Large intestine (tissue), 3 donors: ENCODE measurements around the gene ZNF366. TPM values are rescaled to one million over a fixed set of nuclear protein-coding genes. Genes with fewer than 3 reads are reported as not detected.

Experiments used
- DNase-seq, 2 donors: peaks; one replicate each; pipeline versions ENCODE4 v3.0.0 to v3.0.0-alpha.2; 2013
- H3K27ac ChIP-seq: one replicate; pipeline ENCODE4 v1.5.1; 2013; ENCODE audit warnings: low read length
- H3K27me3 ChIP-seq: 2 replicates; pipeline ENCODE4 v1.6.1; 2013; ENCODE audit warnings: low read length; ENCODE audit not compliant: control insufficient read depth, insufficient read depth
- H3K36me3 ChIP-seq: 2 replicates; pipeline ENCODE4 v1.6.1; 2013; ENCODE audit warnings: low read length; ENCODE audit not compliant: control insufficient read depth, insufficient read depth
- H3K4me1 ChIP-seq: one replicate; pipeline ENCODE4 v1.6.1; 2013; ENCODE audit warnings: low read length; ENCODE audit not compliant: control insufficient read depth, insufficient read depth
- H3K4me3 ChIP-seq: one replicate; pipeline ENCODE4 v1.5.1; 2013; ENCODE audit warnings: low read length
- H3K9me3 ChIP-seq: one replicate; pipeline ENCODE4 v1.6.1; 2013; ENCODE audit warnings: mild to moderate bottlenecking, low read depth, low read length, moderate library complexity; ENCODE audit not compliant: control insufficient read depth
- WGBS: methylation state at CpG from one replicate; pipeline ENCODE4 v1.1.5; 2013; ENCODE audit warnings: low lambda C conversion rate; ENCODE audit not compliant: insufficient coverage; 5-methylcytosine and 5-hydroxymethylcytosine counted together
- polyA plus RNA-seq: library from polyadenylated mRNA; unstranded; fragments of 120-200 nt; gene quantifications from one replicate; pipeline ENCODE4 v1.2.1, GENCODE V29; 2013

Gene ZNF366
- polyA plus RNA-seq, 1 donor = 2.1 TPM

DNA sequence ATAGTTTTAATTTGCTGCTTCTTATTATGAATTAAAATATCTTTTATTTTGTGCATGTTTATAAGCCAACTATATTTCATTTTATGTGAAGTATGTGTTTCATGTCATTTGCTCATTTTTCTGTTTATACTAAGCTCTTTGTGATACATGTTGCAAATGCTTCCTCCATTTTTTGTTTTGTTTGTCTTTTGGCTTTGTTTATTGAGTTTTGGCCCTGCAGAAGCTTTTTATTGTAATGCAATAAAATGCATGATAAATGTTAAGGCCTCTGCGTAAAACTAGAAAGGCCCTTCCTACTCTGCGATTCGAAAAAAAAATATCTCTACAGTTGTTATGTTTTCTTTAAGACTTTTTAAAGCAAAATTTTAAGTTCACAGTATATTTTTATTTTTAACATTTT, 9.4 kb downstream of the ZNF366 start:
- 89% methylated on average over 3 of the region's 3 CpGs for WGBS

DNA sequence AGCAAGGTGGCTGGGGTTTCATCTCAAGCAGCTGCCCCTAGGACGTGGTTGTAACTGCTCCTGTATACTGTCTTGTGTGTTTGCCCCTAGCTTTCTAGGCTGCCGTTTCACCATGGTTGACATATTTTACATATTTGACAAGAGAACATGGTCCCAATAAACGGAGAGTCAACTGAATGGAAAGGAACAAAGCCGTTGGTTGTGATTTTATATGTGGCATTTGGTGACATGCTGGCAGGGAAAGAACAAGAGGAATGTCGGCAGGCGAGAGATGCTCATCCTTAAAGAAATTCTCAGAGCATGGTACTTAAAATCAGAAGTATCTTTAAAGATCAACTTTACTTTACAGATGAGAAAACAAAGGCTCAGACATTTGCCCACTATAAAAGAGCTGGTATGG, 11.8 kb downstream of the ZNF366 start:
- no CpG with 5 or more reads among the region's 6 CpGs for WGBS
- Histone ChIP-seq H3K27ac (no peak overlapping the region), H3K4me3 (no peak overlapping the region)

More for the DNA sequence above, 9.4 kb downstream of the ZNF366 start:
- no peaks in the 10 kb centered on the region for H3K4me1 ChIP-seq
- no peak overlapping the region for H3K4me3 ChIP-seq
- no peak for DNase-seq
- H3K9me3 ChIP-seq = no peaks in the 10 kb centered on the region
- no peaks in the 10 kb centered on the region for H3K36me3 ChIP-seq
- H3K27ac ChIP-seq = no peak overlapping the region
- H3K27me3 ChIP-seq = peaks cover 6% of the 10 kb centered on the region

DNA sequence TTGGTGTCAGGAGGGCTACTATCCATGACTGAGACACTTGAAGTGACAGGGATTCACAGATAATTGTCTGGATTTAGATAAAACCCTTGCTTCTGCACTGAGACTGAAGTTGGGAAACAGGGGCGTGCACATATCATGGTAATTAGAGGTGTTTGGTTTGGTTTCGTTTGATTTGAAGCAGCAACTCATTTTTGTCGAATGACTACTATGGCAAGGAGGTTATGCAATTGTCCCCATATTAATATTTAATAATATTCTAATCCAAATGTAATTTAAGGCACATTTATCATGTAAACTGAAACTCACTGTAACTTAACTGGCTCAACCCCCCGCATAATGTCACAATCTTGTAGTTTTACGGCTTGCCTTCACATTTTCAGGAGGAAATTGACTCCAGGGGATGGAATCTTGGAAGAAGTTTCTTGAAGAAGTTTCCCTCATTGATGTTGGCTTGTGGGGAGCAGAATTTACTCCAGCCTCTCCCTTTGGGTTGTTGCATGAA, 12.5 kb downstream of the ZNF366 start:
- no peak for DNase-seq
- WGBS = 60% methylated on average over 1 of the region's 5 CpGs
- H3K27ac ChIP-seq = no peak overlapping the region

More for the DNA sequence above, 11.8 kb downstream of the ZNF366 start:
- Histone ChIP-seq H3K36me3 (no peaks in the 10 kb centered on the region), H3K4me1 (no peaks in the 10 kb centered on the region), H3K9me3 (no peaks in the 10 kb centered on the region), H3K27me3 (peaks cover 6% of the 10 kb centered on the region)
- DNase-seq = no peak

DNA sequence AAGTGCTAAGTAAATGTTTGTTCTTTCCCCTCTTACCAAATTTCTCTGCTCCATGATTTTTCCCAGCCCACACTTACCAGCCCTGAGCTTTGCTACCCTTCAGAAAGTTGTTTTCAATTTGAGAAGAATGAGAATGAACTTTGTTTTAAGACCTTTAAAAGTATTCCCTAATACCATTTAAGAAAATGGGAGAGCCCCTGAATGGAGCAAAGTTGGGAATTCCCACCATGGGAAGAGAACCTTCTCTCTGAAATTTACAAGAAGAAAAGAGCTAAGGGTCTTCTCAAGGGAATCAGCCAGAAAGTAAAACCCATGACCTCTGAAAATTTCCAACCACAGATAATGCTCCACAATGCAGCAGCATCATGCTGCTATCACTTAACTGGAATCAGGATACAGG, 17.7 kb downstream of the ZNF366 start:
- Histone ChIP-seq H3K4me3 (no peak overlapping the region), H3K27me3 (no peaks in the 10 kb centered on the region), H3K4me1 (no peaks in the 10 kb centered on the region), H3K27ac (no peak overlapping the region), H3K36me3 (no peaks in the 10 kb centered on the region), H3K9me3 (no peaks in the 10 kb centered on the region)
- no peak for DNase-seq

More for the DNA sequence above, 12.5 kb downstream of the ZNF366 start:
- no peaks in the 10 kb centered on the region for H3K36me3 ChIP-seq
- no peaks in the 10 kb centered on the region for H3K4me1 ChIP-seq
- H3K4me3 ChIP-seq = no peak overlapping the region
- H3K27me3 ChIP-seq = peaks cover 6% of the 10 kb centered on the region
- no peaks in the 10 kb centered on the region for H3K9me3 ChIP-seq

DNA sequence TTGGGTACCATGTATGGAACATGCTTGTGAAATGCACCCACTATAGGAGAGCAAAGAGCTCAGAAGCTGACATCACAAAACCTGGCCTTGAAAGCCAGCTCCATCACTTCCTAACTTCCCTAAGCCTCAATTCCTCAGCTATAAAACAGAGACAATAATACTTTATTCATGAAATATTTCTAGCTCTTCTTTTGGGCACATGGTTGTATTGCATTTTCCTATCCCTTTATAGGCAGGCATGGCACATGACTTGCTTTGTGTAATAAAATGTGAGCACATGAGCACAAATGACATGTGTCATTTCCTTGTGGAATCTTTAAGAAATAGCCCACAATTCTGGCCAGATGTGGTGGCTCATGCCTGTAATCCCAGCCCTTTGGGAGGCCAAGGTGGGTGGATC, 18.5 kb downstream of the ZNF366 start:
- Histone ChIP-seq H3K27me3 (no peaks in the 10 kb centered on the region), H3K27ac (no peak overlapping the region), H3K36me3 (no peaks in the 10 kb centered on the region), H3K4me1 (no peaks in the 10 kb centered on the region), H3K4me3 (no peak overlapping the region), H3K9me3 (no peaks in the 10 kb centered on the region)
- DNase-seq = no peak

DNA sequence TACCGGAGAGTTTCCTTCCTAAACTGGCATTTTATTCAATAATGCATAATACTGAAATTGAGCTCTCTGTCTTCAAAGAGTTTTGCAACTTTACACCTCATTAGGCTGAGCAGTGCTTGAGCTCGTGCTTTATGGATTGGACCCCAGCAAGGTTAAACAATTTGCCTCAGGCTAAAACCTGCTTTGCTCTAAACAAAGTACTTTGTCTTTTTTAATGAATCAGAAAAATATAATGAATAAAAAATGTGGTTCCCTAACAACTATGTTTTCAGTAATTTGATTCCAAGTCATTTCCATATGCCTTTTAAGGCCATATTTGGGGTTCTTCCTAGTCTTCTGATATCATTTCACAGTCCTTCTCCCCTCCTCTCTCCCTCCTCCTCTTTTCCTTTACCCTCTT, 20.0 kb downstream of the ZNF366 start:
- Histone ChIP-seq H3K27me3 (peaks cover 5% of the 10 kb centered on the region), H3K9me3 (no peaks in the 10 kb centered on the region), H3K4me1 (no peaks in the 10 kb centered on the region), H3K36me3 (no peaks in the 10 kb centered on the region), H3K27ac (no peak overlapping the region), H3K4me3 (no peak overlapping the region)
- DNase-seq = no peak
- WGBS = 100% methylated on average over 1 of the region's 2 CpGs

DNA sequence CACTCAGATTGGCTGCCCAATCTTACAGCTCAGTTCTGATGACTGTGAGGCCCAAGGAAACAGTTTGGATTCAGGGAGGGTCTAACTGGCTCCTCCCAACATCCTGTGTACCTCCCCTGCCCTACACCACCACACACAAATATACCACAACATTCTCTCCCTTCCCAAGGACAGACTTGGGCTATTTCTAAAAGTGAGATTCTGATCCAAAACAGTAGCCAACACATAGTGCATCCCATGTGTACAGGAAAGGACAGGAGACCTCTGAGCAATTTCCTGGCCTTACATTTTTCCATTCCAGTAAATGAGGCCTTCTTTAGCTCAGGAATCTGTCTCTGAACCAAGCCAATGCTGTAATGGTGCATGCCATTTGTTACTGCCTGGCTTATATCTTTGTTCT, 20.8 kb downstream of the ZNF366 start:
- Histone ChIP-seq H3K4me3 (no peak overlapping the region), H3K4me1 (no peaks in the 10 kb centered on the region), H3K9me3 (no peaks in the 10 kb centered on the region), H3K27me3 (peaks cover 5% of the 10 kb centered on the region), H3K27ac (no peak overlapping the region), H3K36me3 (no peaks in the 10 kb centered on the region)
- no peak for DNase-seq

DNA sequence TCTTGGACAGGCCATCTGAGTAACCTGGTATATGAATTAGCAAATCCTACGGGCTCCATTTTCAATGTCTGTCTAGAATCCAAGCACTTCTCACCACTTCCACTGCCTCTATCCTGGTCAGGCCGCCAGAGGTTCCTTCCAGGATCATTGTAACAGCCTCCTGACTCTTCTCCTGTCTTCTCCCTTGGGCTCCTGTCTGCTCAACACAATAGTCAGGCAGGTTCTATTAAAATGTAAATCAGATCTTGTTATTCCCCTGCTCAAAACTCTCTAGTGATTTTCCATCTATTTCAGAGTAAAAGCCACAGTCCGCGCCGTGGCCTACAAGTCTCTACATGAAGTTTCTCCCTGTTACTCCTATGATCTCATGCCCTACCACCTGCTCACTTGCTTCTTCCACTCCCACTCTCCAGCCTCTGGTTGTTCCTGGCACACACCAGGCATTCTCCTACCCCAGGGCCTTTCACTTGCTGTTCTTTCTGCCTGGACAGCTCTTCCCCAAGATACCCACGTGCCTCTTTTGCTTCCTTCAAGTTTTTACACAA, 21.7 kb downstream of the ZNF366 start:
- Histone ChIP-seq H3K4me1 (no peaks in the 10 kb centered on the region), H3K27me3 (peaks cover 5% of the 10 kb centered on the region), H3K27ac (no peak overlapping the region), H3K36me3 (no peaks in the 10 kb centered on the region), H3K9me3 (no peaks in the 10 kb centered on the region), H3K4me3 (no peak overlapping the region)
- DNase-seq = no peak
- 83% methylated on average over 1 of the region's 6 CpGs for WGBS

DNA sequence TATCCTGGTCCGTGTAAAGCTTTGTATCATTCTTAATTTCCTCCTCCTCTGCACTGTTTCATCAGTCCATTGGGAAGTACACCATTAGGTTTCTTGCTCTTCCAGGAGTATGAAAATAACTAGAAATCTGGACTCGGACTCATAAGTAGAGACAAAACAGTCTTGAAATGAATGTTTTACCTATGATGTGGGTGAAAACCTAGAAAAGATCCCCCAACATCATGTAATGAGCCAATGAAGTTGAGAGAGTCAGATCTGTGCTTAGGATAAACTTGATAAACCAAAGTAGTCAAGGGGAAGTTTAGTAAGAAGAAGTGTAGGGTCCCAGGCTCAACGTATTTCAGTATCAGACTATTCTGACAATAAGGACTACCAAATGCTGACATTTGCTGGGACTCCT, 25.2 kb downstream of the ZNF366 start:
- WGBS = no CpG with 5 or more reads among the region's 3 CpGs
- H3K36me3 ChIP-seq = no peaks in the 10 kb centered on the region
- no peak overlapping the region for H3K27ac ChIP-seq
- no peaks in the 10 kb centered on the region for H3K4me1 ChIP-seq
- H3K4me3 ChIP-seq = no peak overlapping the region
- no peak for DNase-seq
- H3K9me3 ChIP-seq = no peaks in the 10 kb centered on the region
- peaks cover 12% of the 10 kb centered on the region for H3K27me3 ChIP-seq

DNA sequence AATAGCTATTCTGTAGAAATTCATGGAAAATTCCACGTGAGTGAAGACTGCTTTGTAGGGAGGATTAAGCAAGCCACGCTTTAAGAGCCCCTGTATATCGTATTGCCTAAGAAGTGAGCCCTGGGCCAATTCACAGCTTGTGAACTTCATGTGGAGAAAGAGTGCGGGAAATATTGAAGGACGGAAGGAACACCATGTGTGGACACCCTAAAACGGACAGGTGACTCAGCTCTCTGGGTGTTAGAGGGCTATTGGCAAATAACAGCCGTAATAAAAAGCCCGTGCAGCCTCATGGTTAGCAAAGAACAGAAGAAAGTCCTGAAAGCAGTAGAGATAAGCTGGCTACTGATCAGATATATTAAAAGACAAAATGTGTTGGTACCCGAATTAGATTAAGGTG, 26.4 kb downstream of the ZNF366 start:
- H3K9me3 ChIP-seq = no peaks in the 10 kb centered on the region
- H3K4me1 ChIP-seq = no peaks in the 10 kb centered on the region
- H3K27ac ChIP-seq = no peak overlapping the region
- peak; percentile 6 to 32 for DNase-seq
- H3K4me3 ChIP-seq = no peak overlapping the region
- H3K27me3 ChIP-seq = peaks cover 12% of the 10 kb centered on the region
- no peaks in the 10 kb centered on the region for H3K36me3 ChIP-seq
- 17% methylated on average over 2 of the region's 9 CpGs for WGBS

DNA sequence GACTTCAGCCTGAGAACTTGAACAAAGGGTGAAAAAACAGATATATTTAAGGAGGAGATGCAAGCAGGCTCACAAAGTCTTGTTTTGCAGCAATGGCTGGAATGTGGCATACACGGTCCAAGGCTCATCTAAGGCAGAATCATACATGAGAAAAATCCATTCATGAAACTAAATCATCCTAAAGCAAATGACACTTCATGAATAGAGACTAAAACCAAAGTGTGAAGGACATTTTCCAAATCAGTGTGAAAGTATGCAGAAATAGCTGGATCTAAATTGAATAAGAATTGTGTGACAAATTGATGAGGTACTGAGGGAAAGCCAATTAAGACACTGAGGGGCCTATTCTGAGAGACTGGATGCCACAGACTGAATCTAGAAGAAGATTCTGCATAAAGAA, 27.3 kb downstream of the ZNF366 start:
- no CpG with 5 or more reads among the region's 1 CpG for WGBS
- no peak overlapping the region for H3K27ac ChIP-seq
- H3K9me3 ChIP-seq = no peaks in the 10 kb centered on the region
- no peak for DNase-seq
- H3K4me1 ChIP-seq = no peaks in the 10 kb centered on the region
- no peak overlapping the region for H3K4me3 ChIP-seq
- peaks cover 16% of the 10 kb centered on the region for H3K27me3 ChIP-seq
- H3K36me3 ChIP-seq = no peaks in the 10 kb centered on the region
